ENCODE measurements around the gene KLHDC8B.
"Not testable (repeated sequence)": the region's sequence is repeated elsewhere in the genome, so short reads cannot be mapped to it uniquely, and the experiment has no call there.

Gene KLHDC8B

GRCh38 chr3:49198161-49198560, 26.8 kb downstream of the KLHDC8B start:
- DNase-seq = no peak

- no peak for DNase-seq
These were observed 27.3 kb downstream of the KLHDC8B start for GRCh38 chr3:49198611-49199230.

DNA sequence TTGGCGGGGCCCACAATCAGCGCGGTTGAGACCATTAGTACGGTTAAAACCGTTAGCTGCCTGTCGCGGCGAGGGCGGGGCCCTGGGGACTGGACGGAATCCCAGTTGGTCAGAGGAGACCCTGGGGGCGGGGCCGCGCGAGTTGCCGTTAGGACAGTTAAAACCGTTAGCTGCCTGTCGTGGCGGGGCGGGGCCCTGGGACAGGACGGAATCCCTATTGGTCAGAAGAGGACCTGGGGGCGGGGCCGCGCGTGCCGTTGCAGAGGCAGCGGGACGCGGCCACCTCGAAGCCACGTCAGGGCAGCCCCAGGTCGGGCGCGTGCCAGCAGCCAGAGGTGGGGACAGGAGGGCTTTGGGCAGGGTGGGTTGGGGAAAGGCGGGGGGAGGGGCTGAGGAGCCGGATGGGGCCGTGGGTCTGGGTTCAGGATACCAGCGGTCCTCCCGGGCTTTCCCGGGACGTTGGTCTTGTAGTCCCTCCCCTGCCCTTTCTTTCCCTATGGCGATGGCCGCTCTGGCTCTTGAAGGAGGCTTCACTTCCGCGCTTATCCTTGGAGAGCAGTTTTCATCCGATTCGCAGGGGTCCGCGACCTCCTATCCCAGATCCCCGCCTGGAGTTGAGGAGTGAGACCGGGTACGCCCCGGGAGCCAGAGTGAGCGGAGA, 28.0 kb downstream of the KLHDC8B start:
- no peak for DNase-seq

DNA sequence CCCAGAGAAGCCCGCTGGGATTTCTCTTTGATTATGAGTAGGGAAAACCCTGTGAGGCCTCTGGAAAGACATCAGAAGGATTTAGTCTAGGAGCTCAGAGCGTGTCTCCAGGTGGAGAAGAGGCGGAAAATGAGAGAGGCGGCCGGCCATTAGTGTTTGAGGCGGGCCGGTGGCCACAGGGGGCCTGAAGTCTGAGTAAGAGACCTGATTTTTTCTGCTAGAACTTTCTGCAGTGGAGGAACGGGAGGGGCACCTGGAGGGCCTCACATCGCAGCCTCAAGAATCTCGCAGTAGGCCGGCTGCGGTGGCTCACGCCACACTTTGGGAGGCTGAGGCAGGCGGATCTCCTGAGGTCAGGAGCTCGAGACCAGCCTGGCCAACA, 28.5 kb downstream of the KLHDC8B start:
- no peak for DNase-seq

GRCh38 chr3:49213541-49213943, 42.1 kb downstream of the KLHDC8B start:
- DNase-seq = no peak

DNA sequence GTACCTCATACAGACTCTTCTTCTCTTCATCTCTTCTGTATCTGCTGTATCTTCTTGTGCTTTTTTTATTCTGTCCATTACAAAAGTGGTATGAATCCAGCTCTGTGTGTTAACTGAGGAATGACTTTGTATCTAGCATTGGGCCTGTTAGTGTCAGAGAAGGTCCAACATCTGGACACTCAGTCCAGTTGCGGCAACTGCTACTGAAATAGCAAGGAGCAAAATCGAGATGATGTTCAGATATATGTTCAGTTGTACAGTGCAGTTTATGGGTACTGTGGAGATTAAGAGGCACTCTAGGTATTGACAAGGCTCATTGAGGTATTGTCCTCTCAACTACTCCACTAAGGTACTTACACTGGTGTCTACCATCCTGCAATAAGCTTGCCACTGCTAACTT, 42.6 kb downstream of the KLHDC8B start:
- no peak for DNase-seq

GRCh38 chr3:49216687-49217086, 45.3 kb downstream of the KLHDC8B start:
- peak; percentile 78 for DNase-seq

- not testable (repeated sequence) for DNase-seq
These were observed 45.7 kb downstream of the KLHDC8B start for GRCh38 chr3:49217108-49217507.

DNA sequence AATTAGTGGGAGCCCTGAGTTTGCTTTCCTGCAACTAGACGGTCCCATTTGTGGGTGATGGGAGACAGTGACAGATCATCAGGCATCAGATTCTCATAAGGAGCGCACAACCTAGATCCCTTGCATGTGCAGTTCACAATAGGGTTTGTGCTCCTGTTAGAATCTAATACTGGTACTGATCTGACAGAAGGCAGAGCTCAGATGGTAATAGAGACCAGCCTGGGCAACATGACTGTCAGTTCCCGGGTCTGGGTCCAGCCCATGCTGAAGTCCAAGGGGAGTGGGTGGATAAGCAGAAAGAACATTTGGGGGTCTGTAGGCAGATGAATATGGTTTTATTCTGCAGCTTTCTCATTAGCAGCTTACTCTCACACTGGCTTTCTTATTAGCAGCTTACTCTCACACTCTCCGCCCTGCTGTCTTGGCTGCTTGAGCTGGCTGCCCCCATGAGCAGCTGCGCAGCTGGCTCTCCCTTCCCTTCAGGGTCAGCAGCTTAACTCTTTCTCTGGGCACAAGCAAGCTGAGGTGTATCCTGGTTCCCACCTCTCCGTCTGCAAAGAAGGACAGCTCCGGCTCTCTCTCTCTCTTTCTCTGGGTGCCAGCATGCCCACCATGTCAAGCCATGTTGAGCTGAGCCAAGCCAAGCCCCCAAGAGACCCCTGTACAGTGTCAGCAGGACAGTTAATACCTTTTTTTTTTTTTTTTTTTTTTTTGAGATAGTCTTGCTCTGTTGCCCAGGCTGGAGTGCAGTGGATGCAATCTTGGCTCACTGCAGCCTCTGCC, 46.5 kb downstream of the KLHDC8B start:
- DNase-seq = no peak

DNA sequence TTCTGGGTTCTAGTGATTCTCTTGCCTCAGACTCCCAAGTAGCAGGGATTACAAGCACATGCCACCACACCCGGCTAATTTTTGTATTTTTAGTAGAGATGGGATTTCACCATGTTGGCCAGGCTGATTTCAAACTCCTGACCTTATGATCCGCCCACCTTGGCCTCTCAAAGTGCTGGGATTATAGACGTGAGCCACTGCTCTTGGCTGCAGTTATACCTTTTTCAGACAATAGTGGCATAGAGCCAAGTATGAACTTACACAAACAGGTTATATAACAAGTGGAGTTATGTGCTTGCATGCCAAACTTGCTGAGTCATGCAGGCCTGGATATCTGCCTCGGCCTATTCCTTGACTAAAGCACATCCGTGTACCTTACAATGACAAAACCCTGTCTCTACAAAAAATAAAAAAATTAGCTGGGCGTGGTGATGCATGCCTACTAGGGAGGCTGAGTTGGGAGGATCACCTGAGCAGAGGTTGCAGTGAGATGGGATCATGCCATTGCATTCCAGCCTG, 47.1 kb downstream of the KLHDC8B start:
- peak; percentile 54 for DNase-seq

DNA sequence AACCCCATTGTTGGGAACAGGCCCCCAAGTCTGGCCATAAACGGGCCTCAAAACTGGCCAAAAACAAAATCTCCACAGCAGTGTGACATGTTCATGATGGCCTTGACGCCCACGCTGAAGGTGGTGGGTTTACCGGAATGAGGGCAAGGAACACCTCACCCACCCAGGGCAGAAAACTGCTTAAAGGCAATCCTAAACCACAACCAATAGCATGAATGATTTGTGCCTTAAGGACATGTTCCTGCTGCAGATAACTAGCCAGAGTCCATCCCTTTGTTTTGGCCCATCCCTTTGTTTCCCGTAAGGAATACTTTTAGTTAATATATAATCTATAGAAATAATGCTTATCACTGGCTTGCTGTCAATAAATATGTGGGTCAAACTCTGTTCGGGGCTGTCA, 47.7 kb downstream of the KLHDC8B start:
- DNase-seq = no peak

GRCh38 chr3:49220985-49221563, 49.7 kb downstream of the KLHDC8B start:
- DNase-seq = not testable (repeated sequence)

DNA sequence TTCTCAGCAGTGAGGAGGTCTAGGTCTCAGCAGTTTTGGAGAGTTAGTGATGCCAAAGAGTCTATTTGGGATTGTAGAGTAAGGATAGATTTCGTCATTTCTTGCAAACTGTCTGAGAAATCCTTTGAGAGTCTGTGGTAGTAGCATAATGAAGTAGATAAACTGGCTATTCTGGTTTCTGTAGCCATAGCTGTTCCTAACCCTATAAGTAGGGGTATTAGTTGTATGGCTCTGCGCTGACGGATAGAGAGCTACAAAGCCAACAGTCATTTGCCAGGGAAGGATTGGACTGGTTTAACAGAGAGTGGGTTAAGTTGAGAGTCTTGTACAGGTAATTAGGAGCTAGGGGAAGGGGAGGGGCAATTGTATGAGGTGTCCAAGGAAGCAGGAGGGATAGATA, 50.6 kb downstream of the KLHDC8B start:
- no peak for DNase-seq
